Epithelial cell of proximal tubule (primary cell): ENCODE results near the gene POMC. TPM values are rescaled to one million over a fixed set of nuclear protein-coding genes. Genes with fewer than 3 reads are reported as not detected.

Source experiments
- DNase-seq: peaks from one replicate; pipeline ENCODE4 v3.0.0-alpha.2; 2011; ENCODE audit warnings: low read depth
- H3K4me3 ChIP-seq: 2 replicates; pipeline ENCODE4 v1.5.1; 2011; ENCODE audit warnings: low read depth, mild to moderate bottlenecking, low read length
- total RNA-seq: library from RNA; depleted of rRNA; stranded (reverse); fragments of >200 nt; gene quantifications from 2 replicates; pipeline ENCODE4 v1.2.3, GENCODE V29; 2015
- TF ChIP-seq, protein P1 (sequence below): conservative IDR thresholded peaks from 2 replicates; pipeline ENCODE4 v1.5.1; 2012; ENCODE audit warnings: low read depth, mild to moderate bottlenecking, low read length

POMC gene
- total RNA-seq, 1 donor from 2014 or later, result 0.75 TPM

DNA sequence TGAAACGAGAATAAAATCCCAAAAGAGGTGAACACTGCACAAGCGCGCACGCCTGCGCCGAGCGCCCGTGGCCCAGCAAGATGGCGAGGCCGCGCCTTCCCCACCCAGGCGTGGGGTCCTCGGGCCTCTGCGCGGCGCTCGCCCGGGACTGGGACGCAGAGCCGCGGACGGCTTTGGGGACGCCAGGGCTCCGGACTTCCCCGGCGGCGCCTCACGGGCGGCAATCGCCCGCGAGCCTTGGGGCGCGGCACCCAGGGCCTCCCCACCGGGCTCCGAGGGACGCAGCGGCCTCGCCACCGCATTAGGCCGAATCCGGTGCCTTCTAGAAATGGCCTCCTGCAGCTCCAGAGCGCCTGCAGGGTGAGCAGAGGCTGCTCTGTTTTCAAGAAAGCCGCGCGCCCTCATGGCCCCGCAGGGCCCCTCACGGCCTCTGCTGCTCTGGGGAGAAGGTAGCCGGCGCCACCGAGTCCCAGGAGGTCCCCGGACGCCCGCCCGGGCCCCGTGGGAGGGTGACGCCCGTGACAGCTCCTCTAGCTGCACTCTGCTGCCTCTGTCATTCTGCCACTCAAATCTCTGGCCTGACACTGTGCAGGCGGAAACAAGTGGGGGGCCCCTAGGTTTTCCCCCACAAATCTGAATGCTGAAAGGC, 35.9 kb upstream of the POMC start:
- TF ChIP-seq, protein P1, sequence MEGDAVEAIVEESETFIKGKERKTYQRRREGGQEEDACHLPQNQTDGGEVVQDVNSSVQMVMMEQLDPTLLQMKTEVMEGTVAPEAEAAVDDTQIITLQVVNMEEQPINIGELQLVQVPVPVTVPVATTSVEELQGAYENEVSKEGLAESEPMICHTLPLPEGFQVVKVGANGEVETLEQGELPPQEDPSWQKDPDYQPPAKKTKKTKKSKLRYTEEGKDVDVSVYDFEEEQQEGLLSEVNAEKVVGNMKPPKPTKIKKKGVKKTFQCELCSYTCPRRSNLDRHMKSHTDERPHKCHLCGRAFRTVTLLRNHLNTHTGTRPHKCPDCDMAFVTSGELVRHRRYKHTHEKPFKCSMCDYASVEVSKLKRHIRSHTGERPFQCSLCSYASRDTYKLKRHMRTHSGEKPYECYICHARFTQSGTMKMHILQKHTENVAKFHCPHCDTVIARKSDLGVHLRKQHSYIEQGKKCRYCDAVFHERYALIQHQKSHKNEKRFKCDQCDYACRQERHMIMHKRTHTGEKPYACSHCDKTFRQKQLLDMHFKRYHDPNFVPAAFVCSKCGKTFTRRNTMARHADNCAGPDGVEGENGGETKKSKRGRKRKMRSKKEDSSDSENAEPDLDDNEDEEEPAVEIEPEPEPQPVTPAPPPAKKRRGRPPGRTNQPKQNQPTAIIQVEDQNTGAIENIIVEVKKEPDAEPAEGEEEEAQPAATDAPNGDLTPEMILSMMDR, result no peak
- DNase-seq, result no peak

DNA sequence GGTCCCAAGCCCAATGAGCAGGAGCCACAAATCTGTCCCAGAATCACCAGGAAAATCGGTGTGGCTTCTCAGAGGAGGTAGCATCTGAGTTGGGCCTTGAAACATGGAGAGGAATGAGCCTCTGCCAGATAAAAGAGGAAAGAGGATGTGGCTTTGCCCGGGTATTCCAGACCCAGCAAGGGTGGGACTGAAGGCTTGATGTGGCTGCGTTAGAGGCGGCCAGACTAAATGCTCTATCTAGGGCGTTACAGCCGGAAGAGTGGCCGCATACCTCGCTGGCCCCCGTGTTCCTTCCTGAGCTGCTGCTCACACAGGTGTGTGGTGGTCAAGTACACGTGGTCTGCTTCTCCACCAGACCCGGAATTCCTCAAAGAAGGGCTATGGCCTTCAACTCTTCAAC, 33.9 kb upstream of the POMC start:
- no peak overlapping the region for H3K4me3 ChIP-seq
- TF ChIP-seq, protein P1, result no peak
- no peak for DNase-seq

More for the DNA sequence above, 35.9 kb upstream of the POMC start:
- H3K4me3 ChIP-seq, result no peak overlapping the region

DNA sequence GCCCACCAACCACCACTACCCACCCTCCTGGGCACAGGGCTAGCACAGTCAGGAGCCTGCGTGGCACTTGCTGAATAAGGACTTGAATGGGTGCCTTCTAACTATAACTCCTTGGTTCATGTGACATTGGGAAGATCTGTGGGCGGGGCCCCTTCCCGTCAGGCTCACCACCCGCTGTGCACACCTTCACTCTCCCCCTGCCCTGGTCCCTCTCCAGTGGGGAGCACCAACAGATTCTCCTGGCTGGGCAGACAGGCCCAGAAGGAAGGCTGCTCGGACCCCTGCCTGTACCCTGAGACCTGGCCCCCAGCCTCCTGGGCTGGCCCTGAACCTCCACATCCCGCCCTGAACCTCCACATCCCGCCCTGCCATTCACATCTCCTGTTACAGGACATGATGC, 33.4 kb upstream of the POMC start:
- no peak for DNase-seq
- TF ChIP-seq, protein P1, result no peak
- H3K4me3 ChIP-seq, result no peak overlapping the region

- no peak for DNase-seq
- TF ChIP-seq, protein P1, result peak; percentile 44
- no peak overlapping the region for H3K4me3 ChIP-seq
These were observed 32.9 kb upstream of the POMC start for GRCh38 chr2:25201265-25201664.

DNA sequence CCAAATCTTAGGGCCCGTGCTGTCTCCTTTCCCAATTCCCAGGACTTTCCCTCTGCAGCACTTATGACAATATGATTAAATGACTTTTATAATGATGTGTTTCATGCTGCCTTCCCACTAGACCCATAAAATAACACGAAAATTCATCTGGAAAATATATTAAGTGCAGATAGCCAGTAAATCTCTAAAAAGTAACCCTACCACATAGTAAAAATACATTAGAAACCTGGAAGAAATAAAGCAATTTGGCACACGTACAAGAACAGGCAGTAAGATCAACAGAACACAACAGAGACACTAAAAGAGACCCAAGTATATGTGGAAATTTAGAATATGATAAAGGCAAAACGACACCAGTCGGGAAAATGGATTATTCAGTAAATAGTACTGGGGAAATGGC, 30.2 kb upstream of the POMC start:
- TF ChIP-seq, protein P1, result no peak
- DNase-seq, result no peak
- no peak overlapping the region for H3K4me3 ChIP-seq

DNA sequence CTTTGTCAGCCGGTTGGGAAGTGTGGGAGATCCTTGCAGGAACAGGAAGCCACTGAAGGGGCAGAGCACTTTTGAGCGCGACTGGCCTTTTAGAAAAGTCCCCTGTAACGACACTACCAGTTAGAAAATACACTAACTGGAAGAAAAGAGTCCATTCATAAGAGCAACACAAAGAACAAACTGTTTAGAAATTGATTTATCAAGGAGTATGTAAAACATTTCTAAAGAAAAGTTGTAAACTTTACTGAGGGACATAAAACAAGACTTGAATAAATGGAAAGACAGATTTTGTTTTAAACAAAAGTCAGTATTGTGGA, 29.8 kb upstream of the POMC start:
- H3K4me3 ChIP-seq, result no peak overlapping the region
- DNase-seq, result no peak
- TF ChIP-seq, protein P1, result no peak
